ENCODE results near the gene CAMTA1.

DNA sequence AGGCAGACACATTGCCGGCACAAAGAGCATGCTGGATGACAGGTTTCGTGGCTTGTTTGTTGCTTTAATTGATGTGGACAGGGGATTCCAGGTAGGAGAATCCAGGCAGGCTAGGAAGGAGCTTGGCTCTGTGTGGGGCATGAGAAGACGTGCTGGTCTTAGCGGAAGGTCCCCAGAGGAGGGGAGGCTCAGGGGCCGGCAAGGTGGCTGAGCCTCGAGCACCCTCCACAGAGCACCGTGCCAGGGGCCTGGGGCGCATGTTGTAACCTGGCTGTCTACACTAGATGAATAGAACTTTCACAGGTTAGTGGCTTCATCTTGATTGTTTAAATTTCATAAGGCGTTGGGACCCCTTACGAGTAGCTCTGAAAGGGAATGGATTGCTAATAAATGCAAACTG, 223.1 kb downstream of the CAMTA1 start:
- TF ChIP-seq FOXK2 (IDR thresholded peaks at IDR 0.05) (no peak), TARDBP (IDR thresholded peaks at IDR 0.05) (no peak), BHLHE40 (IDR thresholded peaks at IDR 0.05; ENCODE audit: borderline replicate concordance) (no peak), FOXM1 (IDR thresholded peaks at IDR 0.05; ENCODE audit: borderline replicate concordance) (no peak), SP1 (IDR thresholded peaks at IDR 0.05) (no peak), ARNT (IDR thresholded peaks at IDR 0.05) (no peak), L3MBTL2 (conservative IDR thresholded peaks at IDR 0.05) (no peak), SUZ12 (IDR thresholded peaks at IDR 0.05) (no peak)
